ENCODE results near the gene CADM1. TPM values are rescaled to one million over a fixed set of nuclear protein-coding genes. Genes with fewer than 3 reads are reported as not detected.

CADM1 gene
- total and polyA plus RNA-seq, 2 experiments from 2014 or later = 16.5 to 18.0 TPM

DNA sequence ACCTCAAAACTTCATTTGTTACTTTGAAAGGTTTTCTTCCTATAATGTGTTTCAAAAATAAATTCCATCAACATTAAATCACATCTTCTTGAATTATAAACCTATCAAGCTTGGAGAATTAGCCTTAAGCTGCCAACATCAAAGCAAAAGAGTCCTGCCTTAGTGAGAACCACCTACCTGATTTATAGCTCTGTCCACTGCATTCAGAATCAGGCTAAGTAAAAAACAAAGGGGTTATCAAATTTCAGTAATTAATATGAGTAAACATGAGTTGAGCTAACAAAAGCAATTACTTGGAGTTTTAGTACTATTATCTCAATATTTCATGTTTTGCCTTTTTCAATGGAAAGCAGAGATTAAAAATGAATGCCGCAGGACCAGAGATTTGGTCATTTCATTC is 73.9 kb downstream of the CADM1 start:
- Histone ChIP-seq H3F3A (replicated peaks; ENCODE audit: low read depth) (no peaks in the 10 kb centered on the region), H3K36me3 (ENCODE audit: insufficient read depth) (no peaks in the 10 kb centered on the region), H3K4me1 (ENCODE audit: insufficient read depth) (no peaks in the 10 kb centered on the region), H3K9me2 (ENCODE audit: insufficient read depth) (no peaks in the 10 kb centered on the region), H3K4me2 (no peak overlapping the region), H3K79me2 (replicated peaks; ENCODE audit: insufficient read depth) (no peaks in the 10 kb centered on the region), H2AFZ (no peak overlapping the region), H3K4me3 (no peak overlapping the region), H3K27me3 (ENCODE audit: insufficient read depth) (no peaks in the 10 kb centered on the region), H3K27ac (ENCODE audit: low read depth) (no peak overlapping the region), H4K20me1 (replicated peaks; ENCODE audit: insufficient read depth) (no peaks in the 10 kb centered on the region)
- H3K27me3 Mint-ChIP-seq (ENCODE audit: insufficient read depth, low read depth, poor library complexity) = peaks cover 1% of the 10 kb centered on the region
- no peak overlapping the region for H3K27ac Mint-ChIP-seq
- DNase-seq (ENCODE audit: low spot score) (no peak), ATAC-seq (no peak)
- H3K9me3 Mint-ChIP-seq = no peaks in the 10 kb centered on the region
- no peak overlapping the region for H3K4me3 Mint-ChIP-seq
- peaks cover 11% of the 10 kb centered on the region for H3K4me1 Mint-ChIP-seq
- no peak for TF ChIP-seq POLR2AphosphoS5 (IDR thresholded peaks at IDR 0.05; ENCODE audit: low read depth)
- TF ChIP-seq ZNF331 (CRISPR knock-in tag; IDR thresholded peaks at IDR 0.05; ENCODE audit: low read depth) = no peak
- TF ChIP-seq NANOG (IDR thresholded peaks at IDR 0.05; ENCODE audit: borderline replicate concordance) = no peak
- TF ChIP-seq, protein P1, sequence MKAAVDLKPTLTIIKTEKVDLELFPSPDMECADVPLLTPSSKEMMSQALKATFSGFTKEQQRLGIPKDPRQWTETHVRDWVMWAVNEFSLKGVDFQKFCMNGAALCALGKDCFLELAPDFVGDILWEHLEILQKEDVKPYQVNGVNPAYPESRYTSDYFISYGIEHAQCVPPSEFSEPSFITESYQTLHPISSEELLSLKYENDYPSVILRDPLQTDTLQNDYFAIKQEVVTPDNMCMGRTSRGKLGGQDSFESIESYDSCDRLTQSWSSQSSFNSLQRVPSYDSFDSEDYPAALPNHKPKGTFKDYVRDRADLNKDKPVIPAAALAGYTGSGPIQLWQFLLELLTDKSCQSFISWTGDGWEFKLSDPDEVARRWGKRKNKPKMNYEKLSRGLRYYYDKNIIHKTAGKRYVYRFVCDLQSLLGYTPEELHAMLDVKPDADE (IDR thresholded peaks at IDR 0.05) = no peak
- no peak for TF ChIP-seq JUNB (IDR thresholded peaks at IDR 0.05; ENCODE audit: unreplicated experiment)
- TF ChIP-seq, protein P2, sequence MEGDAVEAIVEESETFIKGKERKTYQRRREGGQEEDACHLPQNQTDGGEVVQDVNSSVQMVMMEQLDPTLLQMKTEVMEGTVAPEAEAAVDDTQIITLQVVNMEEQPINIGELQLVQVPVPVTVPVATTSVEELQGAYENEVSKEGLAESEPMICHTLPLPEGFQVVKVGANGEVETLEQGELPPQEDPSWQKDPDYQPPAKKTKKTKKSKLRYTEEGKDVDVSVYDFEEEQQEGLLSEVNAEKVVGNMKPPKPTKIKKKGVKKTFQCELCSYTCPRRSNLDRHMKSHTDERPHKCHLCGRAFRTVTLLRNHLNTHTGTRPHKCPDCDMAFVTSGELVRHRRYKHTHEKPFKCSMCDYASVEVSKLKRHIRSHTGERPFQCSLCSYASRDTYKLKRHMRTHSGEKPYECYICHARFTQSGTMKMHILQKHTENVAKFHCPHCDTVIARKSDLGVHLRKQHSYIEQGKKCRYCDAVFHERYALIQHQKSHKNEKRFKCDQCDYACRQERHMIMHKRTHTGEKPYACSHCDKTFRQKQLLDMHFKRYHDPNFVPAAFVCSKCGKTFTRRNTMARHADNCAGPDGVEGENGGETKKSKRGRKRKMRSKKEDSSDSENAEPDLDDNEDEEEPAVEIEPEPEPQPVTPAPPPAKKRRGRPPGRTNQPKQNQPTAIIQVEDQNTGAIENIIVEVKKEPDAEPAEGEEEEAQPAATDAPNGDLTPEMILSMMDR (conservative IDR thresholded peaks at IDR 0.05; ENCODE audit: low read depth in 2 of 2) = no peak
- no peaks in the 10 kb centered on the region for H3K36me3 Mint-ChIP-seq (ENCODE audit: low read depth)

DNA sequence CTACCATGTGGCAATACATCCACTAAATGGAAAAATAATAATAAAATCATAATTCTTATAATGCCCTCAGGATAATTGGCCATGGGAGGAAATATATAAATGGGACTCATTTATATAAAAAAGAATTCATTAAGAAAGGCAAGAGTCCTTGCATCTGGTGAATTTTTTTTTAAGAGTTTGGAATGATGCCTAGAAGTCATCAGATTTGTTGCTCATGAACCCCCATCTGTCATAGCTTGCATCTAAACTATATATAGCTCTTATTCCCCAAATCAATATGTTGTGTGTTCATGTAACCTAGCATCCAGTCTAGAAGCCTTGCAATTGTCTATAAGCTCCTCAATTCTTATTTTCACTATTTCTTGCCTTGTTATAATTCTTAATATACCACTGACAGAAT is 75.9 kb downstream of the CADM1 start:
- Histone ChIP-seq H3K4me1 (ENCODE audit: insufficient read depth) (peaks cover 8% of the 10 kb centered on the region), H3K27me3 (ENCODE audit: insufficient read depth) (no peaks in the 10 kb centered on the region), H3K4me3 (no peak overlapping the region), H4K20me1 (replicated peaks; ENCODE audit: insufficient read depth) (no peaks in the 10 kb centered on the region), H3K4me2 (no peak overlapping the region), H3K27ac (ENCODE audit: low read depth) (no peak overlapping the region), H3K9me2 (ENCODE audit: insufficient read depth) (no peaks in the 10 kb centered on the region), H3F3A (replicated peaks; ENCODE audit: low read depth) (no peaks in the 10 kb centered on the region), H3K36me3 (ENCODE audit: insufficient read depth) (no peaks in the 10 kb centered on the region), H2AFZ (no peak overlapping the region), H3K79me2 (replicated peaks; ENCODE audit: insufficient read depth) (no peaks in the 10 kb centered on the region)
- no peaks in the 10 kb centered on the region for H3K36me3 Mint-ChIP-seq (ENCODE audit: low read depth)
- no peak for ATAC-seq
- no peaks in the 10 kb centered on the region for H3K9me3 Mint-ChIP-seq
- H3K27ac Mint-ChIP-seq = no peak overlapping the region
- H3K27me3 Mint-ChIP-seq (ENCODE audit: insufficient read depth, low read depth, poor library complexity) = peaks cover 1% of the 10 kb centered on the region
- peaks cover 16% of the 10 kb centered on the region for H3K4me1 Mint-ChIP-seq
- DNase-seq (ENCODE audit: low spot score) = no peak
- H3K4me3 Mint-ChIP-seq = no peak overlapping the region
- TF ChIP-seq, protein P3, sequence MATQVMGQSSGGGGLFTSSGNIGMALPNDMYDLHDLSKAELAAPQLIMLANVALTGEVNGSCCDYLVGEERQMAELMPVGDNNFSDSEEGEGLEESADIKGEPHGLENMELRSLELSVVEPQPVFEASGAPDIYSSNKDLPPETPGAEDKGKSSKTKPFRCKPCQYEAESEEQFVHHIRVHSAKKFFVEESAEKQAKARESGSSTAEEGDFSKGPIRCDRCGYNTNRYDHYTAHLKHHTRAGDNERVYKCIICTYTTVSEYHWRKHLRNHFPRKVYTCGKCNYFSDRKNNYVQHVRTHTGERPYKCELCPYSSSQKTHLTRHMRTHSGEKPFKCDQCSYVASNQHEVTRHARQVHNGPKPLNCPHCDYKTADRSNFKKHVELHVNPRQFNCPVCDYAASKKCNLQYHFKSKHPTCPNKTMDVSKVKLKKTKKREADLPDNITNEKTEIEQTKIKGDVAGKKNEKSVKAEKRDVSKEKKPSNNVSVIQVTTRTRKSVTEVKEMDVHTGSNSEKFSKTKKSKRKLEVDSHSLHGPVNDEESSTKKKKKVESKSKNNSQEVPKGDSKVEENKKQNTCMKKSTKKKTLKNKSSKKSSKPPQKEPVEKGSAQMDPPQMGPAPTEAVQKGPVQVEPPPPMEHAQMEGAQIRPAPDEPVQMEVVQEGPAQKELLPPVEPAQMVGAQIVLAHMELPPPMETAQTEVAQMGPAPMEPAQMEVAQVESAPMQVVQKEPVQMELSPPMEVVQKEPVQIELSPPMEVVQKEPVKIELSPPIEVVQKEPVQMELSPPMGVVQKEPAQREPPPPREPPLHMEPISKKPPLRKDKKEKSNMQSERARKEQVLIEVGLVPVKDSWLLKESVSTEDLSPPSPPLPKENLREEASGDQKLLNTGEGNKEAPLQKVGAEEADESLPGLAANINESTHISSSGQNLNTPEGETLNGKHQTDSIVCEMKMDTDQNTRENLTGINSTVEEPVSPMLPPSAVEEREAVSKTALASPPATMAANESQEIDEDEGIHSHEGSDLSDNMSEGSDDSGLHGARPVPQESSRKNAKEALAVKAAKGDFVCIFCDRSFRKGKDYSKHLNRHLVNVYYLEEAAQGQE (IDR thresholded peaks at IDR 0.05; ENCODE audit: unreplicated experiment) = no peak
- TF ChIP-seq, protein P1 (IDR thresholded peaks at IDR 0.05) = no peak
- TF ChIP-seq ZNF331 (CRISPR knock-in tag; IDR thresholded peaks at IDR 0.05; ENCODE audit: low read depth) = no peak
- TF ChIP-seq, protein P2 (conservative IDR thresholded peaks at IDR 0.05; ENCODE audit: low read depth in 2 of 2) = no peak
